HepG2 (cell line): Measurements from ENCODE around the gene RACGAP1. TPM values are rescaled to one million over a fixed set of nuclear protein-coding genes. Genes with fewer than 3 reads are reported as not detected.

Experiments used
- ATAC-seq: fragments of 200-7000 bp; cut with Tn5 transposase; 3 replicates; pipeline ENCODE4 v1.9.1; 2020; ENCODE audit warnings: mild to moderate bottlenecking, moderate library complexity
- BruUV-seq: library from RNA; stranded (reverse); fragments of 400-500 nt; replicated peaks from 2 replicates; lab custom pipeline; 2021; lab: Mats Ljungman, UMichigan
- CTCF ChIA-PET: fragments of 300-600 bp; formaldehyde crosslinking; extraction: SDS; loops from one replicate; lab custom pipeline; 2021; ENCODE audit warnings: low total read pairs, inconsistent platforms, low intra/inter-chr PET ratio; lab: Yijun Ruan, JAX
- POLR2A ChIA-PET: fragments of 350-600 bp; sonication (Branson Sonifier 250); formaldehyde crosslinking; loops from one replicate; lab custom pipeline; 2020; ENCODE audit warnings: antibody characterized with exemption, inconsistent platforms; lab: Yijun Ruan, JAX
- DNase-seq: peaks from one replicate; pipeline ENCODE4 v3.0.0-alpha.2; 2015; ENCODE audit warnings: low spot score
- FAIRE-seq: peaks from 3 replicates; lab custom pipeline; 2011; peaks lifted over from hg19 to GRCh38; lab: Jason Lieb, UNC
- H2AFZ ChIP-seq: one replicate; pipeline ENCODE4 v1.6.1; 2011; ENCODE audit warnings: low read length, inconsistent platforms
- H3K27ac ChIP-seq: fragments of 300-600 bp; 3 replicates; pipeline ENCODE4 v1.8.0; 2011; ENCODE audit warnings: mixed run types, mild to moderate bottlenecking, mixed read lengths, low read length, inconsistent platforms; ENCODE audit not compliant: insufficient read depth; ENCODE audit errors: extremely low read length
- H3K27me3 ChIP-seq, 2 experiments: fragments of 200-600 bp in 1 of 2; 2 replicates in 1 of 2; 3 replicates in 1 of 2; pipeline versions ENCODE4 v1.6.0 to v1.8.0; 2011; ENCODE audit warnings: low read length in 2 of 2, mild to moderate bottlenecking in 2 of 2, moderate library complexity in 2 of 2, inconsistent platforms in 1 of 2; ENCODE audit not compliant: insufficient read depth in 2 of 2, control insufficient read depth in 1 of 2
- H3K36me3 ChIP-seq, 2 experiments: fragments of 200-600 bp in 1 of 2; replicated peaks in 1 of 2; 2 replicates in 1 of 2; 3 replicates in 1 of 2; pipeline versions ENCODE4 v1.5.1 to v1.8.0; 2011; ENCODE audit warnings: low read length in 2 of 2, inconsistent platforms in 1 of 2; ENCODE audit not compliant: insufficient read depth in 2 of 2, control insufficient read depth in 1 of 2
- H3K4me1 ChIP-seq: 2 replicates; pipeline ENCODE4 v1.5.1; 2012; ENCODE audit warnings: low read length, inconsistent platforms; ENCODE audit not compliant: insufficient read depth
- H3K4me2 ChIP-seq: 2 replicates; pipeline ENCODE4 v1.6.0; 2011; ENCODE audit warnings: low read depth, low read length, inconsistent platforms
- H3K4me3 ChIP-seq, 3 experiments: fragments of 200-600 bp in 1 of 3; sonication (generic), shearing (Covaris generic) in 1 of 3; replicated peaks in 1 of 3; 2 replicates each; pipeline ENCODE4 v1.5.1; 2011 to 2016; ENCODE audit warnings: low read length in 3 of 3, inconsistent platforms in 2 of 3, low read depth in 2 of 3, mild to moderate bottlenecking in 2 of 3, control low read depth in 1 of 3, mixed read lengths in 1 of 3; ENCODE audit not compliant: insufficient read depth in 1 of 3
- H3K79me2 ChIP-seq: one replicate; pipeline ENCODE4 v1.6.1; 2011; ENCODE audit warnings: low read length, inconsistent platforms; ENCODE audit not compliant: insufficient read depth
- H3K9ac ChIP-seq: 2 replicates; pipeline ENCODE4 v1.6.0; 2011; ENCODE audit warnings: mild to moderate bottlenecking, low read depth, low read length, inconsistent platforms; ENCODE audit not compliant: insufficient read depth
- H3K9me3 ChIP-seq: 2 replicates; pipeline ENCODE4 v1.5.1; 2012; ENCODE audit warnings: mild to moderate bottlenecking, low read length
- H4K20me1 ChIP-seq: 2 replicates; pipeline ENCODE4 v1.6.0; 2011; ENCODE audit warnings: inconsistent platforms, mild to moderate bottlenecking, low read length, moderate library complexity; ENCODE audit not compliant: insufficient read depth
- CSRNP1 ChIP-seq: sonication (generic); formaldehyde crosslinking; IDR thresholded peaks from 2 replicates; pipeline ENCODE4 v1.8.1; 2023; ENCODE audit warnings: mild to moderate bottlenecking, missing genetic modification reagents
- SP140L ChIP-seq: sonication (generic); formaldehyde crosslinking; IDR thresholded peaks from 2 replicates; pipeline ENCODE4 v1.4.0; 2020; ENCODE audit warnings: missing genetic modification reagents, borderline replicate concordance
- SP2 ChIP-seq: sonication (generic); formaldehyde crosslinking; IDR thresholded peaks from 2 replicates; pipeline ENCODE4 v1.5.1; 2020; ENCODE audit warnings: mild to moderate bottlenecking, missing genetic modification reagents
- ZNF484 ChIP-seq: sonication (generic); formaldehyde crosslinking; IDR thresholded peaks from 2 replicates; pipeline ENCODE4 v1.5.1; 2020; ENCODE audit warnings: mild to moderate bottlenecking, low read depth, missing genetic modification reagents, borderline replicate concordance
- ZNF703 ChIP-seq: sonication (generic); formaldehyde crosslinking; IDR thresholded peaks from 2 replicates; pipeline ENCODE4 v1.5.1; 2020; ENCODE audit warnings: missing genetic modification reagents, mild to moderate bottlenecking, moderate library complexity, borderline replicate concordance
- WGBS: methylation state at CpG from one replicate; pipeline ENCODE4 v1.1.6; 2017; ENCODE audit warnings: low lambda C conversion rate; 5-methylcytosine and 5-hydroxymethylcytosine counted together
- in situ Hi-C: cut with HindIII; loops from 2 replicates; pipeline ENCODE4 v1.10.0; 2017; ENCODE audit warnings: low pct_unique_long_range_greater_than_20kb; ENCODE audit not compliant: extremely low pct_ligation_motif_present
- intact Hi-C: fragments of 100-400 bp; cut with micrococcal nuclease; formaldehyde crosslinking; loops from one replicate; pipeline ENCODE4 v1.10.0; 2022; ENCODE audit not compliant: unreplicated experiment
- polyA plus RNA-seq, 8 experiments: library from polyadenylated mRNA; depleted of rRNA in 3 of 8; stranded (reverse) in 7 of 8; unstranded in 1 of 8; fragments of >200 nt; fragmentation: Illumina TruSeq in 4 of 8; extraction: Trizol in 4 of 8; gene quantifications; 2 replicates each; pipeline versions ENCODE4 v1.2.1 to v1.2.3, GENCODE V29; 2011 to 2016; ENCODE audit warnings: low read depth in 4 of 8, missing spikeins in 1 of 8, mixed read lengths in 1 of 8; ENCODE audit not compliant: insufficient read depth in 1 of 8
- total RNA-seq, 5 experiments: library from RNA; depleted of rRNA; stranded (reverse); fragments of >200 nt; fragmentation: Illumina TruSeq; extraction: Trizol; gene quantifications; 2 replicates each; pipeline ENCODE4 v1.2.3, GENCODE V29; 2016; ENCODE audit warnings: low read depth in 1 of 5
- TF ChIP-seq, protein P1 (sequence below): sonication (generic); formaldehyde crosslinking; IDR thresholded peaks from 2 replicates; pipeline ENCODE4 v1.4.0; 2020; ENCODE audit warnings: missing genetic modification reagents
- TF ChIP-seq, protein P2 (sequence below): sonication (generic); formaldehyde crosslinking; IDR thresholded peaks from 2 replicates; pipeline ENCODE4 v1.4.0; 2020; ENCODE audit warnings: missing genetic modification reagents

The RACGAP1 gene
- total and polyA plus RNA-seq, 2 of the 13 experiments (the other 11 are each of a cell fraction or from before 2014, with no cell fraction given), result 16.7 to 57.9 TPM

DNA sequence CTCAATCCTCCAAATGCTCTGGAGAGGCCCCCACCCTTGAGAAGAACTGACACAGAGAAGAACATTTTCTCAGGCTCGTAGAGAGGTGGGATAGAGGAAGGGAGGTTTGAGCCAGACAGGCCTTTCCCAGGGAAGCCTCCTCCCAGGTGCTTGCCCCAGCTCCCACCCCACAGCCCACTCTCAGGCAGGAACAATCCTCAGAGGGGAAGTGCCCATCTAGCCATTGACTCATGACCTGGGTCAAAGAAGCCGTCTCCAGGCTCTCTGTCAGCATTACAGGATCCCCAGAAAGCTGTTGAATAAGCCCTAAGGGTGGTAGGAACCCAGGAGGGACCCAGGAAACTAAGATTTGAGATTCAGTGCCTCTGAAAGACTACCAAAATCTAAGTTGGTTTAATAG, 48.7 kb downstream of the RACGAP1 start (continued):
- no peak for TF ChIP-seq ZNF484 (CRISPR knock-in tag)
- TF ChIP-seq, protein P1, sequence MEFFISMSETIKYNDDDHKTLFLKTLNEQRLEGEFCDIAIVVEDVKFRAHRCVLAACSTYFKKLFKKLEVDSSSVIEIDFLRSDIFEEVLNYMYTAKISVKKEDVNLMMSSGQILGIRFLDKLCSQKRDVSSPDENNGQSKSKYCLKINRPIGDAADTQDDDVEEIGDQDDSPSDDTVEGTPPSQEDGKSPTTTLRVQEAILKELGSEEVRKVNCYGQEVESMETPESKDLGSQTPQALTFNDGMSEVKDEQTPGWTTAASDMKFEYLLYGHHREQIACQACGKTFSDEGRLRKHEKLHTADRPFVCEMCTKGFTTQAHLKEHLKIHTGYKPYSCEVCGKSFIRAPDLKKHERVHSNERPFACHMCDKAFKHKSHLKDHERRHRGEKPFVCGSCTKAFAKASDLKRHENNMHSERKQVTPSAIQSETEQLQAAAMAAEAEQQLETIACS (CRISPR knock-in tag), result no peak
- TF ChIP-seq, protein P2, sequence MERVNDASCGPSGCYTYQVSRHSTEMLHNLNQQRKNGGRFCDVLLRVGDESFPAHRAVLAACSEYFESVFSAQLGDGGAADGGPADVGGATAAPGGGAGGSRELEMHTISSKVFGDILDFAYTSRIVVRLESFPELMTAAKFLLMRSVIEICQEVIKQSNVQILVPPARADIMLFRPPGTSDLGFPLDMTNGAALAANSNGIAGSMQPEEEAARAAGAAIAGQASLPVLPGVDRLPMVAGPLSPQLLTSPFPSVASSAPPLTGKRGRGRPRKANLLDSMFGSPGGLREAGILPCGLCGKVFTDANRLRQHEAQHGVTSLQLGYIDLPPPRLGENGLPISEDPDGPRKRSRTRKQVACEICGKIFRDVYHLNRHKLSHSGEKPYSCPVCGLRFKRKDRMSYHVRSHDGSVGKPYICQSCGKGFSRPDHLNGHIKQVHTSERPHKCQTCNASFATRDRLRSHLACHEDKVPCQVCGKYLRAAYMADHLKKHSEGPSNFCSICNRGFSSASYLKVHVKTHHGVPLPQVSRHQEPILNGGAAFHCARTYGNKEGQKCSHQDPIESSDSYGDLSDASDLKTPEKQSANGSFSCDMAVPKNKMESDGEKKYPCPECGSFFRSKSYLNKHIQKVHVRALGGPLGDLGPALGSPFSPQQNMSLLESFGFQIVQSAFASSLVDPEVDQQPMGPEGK (CRISPR knock-in tag), result no peak
- no peak for TF ChIP-seq SP140L

DNA sequence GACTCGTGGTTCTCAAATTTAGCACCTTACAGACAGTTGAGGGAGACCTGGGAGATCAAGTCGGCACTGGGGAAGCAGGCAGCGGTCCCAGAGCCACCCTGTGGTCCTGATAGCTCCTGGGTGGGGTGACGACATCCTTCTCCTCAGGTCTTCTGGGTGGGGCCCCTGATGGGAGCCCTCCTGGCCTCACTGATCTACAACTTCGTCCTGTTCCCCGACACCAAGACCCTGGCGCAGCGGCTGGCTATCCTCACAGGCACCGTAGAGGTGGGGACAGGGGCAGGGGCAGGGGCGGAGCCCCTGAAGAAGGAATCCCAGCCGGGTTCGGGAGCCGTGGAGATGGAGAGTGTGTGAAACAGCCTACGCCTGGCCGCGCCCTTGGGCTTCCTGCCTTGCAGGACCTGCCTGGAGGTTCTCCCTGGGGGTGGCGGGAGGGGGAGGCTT, 50.0 kb downstream of the RACGAP1 start:
- no peak overlapping the region for H3K27ac ChIP-seq
- H3K9ac ChIP-seq, result peak overlapping the region; percentile 35; the same call in 1 of the 2 replicates
- TF ChIP-seq CSRNP1 (CRISPR knock-in tag), result no peak
- no peak for TF ChIP-seq SP2 (CRISPR knock-in tag)
- 0 out of 2 replicates have a peak, but pooled peaks have one; percentile 29 for TF ChIP-seq ZNF703 (CRISPR knock-in tag)
- ChIA-PET CTCF (interaction anchor here (1.3 kb wide), 1 partner anchor 23 kb away, joined by 3 read pairs; no protein-coding TSS in a partner anchor), POLR2A (interaction anchor here (1.3 kb wide), 1 partner anchor 109 kb away, joined by 6 read pairs; the partner anchor contains the start of gene SMARCD1)
- intact Hi-C loops, result no loop called here
- H3K4me1 ChIP-seq, result peaks cover 66% of the 10 kb centered on the region
- ATAC-seq (peak; percentile 2; the same call in 2 of the 3 replicates), FAIRE-seq (no peak), DNase-seq (no peak)
- no peaks in the 10 kb centered on the region for H3K79me2 ChIP-seq
- in situ Hi-C loops, result no loop called here
- peak overlapping the region in 2 of 3 experiments; percentile 18 to 63; a peak in 4 of 6 replicates for H3K4me3 ChIP-seq
- WGBS, result 10% methylated on average over 2 of the region's 17 CpGs
- H2AFZ ChIP-seq, result no peak overlapping the region
- no TSS peak for BruUV-seq
- no peaks in the 10 kb centered on the region for H3K9me3 ChIP-seq
- H3K36me3 ChIP-seq, result no peaks in the 10 kb centered on the region
- H3K27me3 ChIP-seq, result peaks cover 1 to 23% of the 10 kb centered on the region in 2 experiments; a peak in 4 of 5 replicates
- H4K20me1 ChIP-seq, result no peaks in the 10 kb centered on the region
- H3K4me2 ChIP-seq, result peak overlapping the region; percentile 75
